SK-N-SH (cell line): Measurements from ENCODE around the gene NIBAN1. TPM values are rescaled to one million over a fixed set of nuclear protein-coding genes. Genes with fewer than 3 reads are reported as not detected.

Experiments
- CTCF ChIA-PET: fragments of 300-600, 350-600 bp; formaldehyde crosslinking; extraction: SDS; loops from one replicate; lab custom pipeline; 2021; lab: Yijun Ruan, JAX
- POLR2A ChIA-PET: fragments of 350-600 bp; sonication (Branson Sonifier 250); formaldehyde crosslinking; extraction: SDS; loops from one replicate; lab custom pipeline; 2020; ENCODE audit warnings: antibody characterized with exemption, inconsistent platforms; lab: Yijun Ruan, JAX
- DNase-seq: peaks from one replicate; pipeline ENCODE4 v3.0.0; 2012
- H2AFZ ChIP-seq: fragments of 200-600 bp; sonication (generic); 2 replicates; pipeline ENCODE4 v1.8.1; 2016; ENCODE audit warnings: antibody characterized with exemption, mild to moderate bottlenecking, low read depth
- H3F3A ChIP-seq: fragments of 200-600 bp; sonication (generic); replicated peaks from 2 replicates; pipeline ENCODE3; 2016; ENCODE audit warnings: antibody characterized with exemption, mild to moderate bottlenecking; ENCODE audit not compliant: insufficient read depth
- H3K27ac ChIP-seq, 2 experiments: fragments of 200-500 bp in 1 of 2; fragments of 200-600 bp in 1 of 2; sonication (Bioruptor generic) in 1 of 2; sonication (generic), shearing (Covaris generic) in 1 of 2; 2 replicates each; pipeline versions ENCODE4 v1.5.1 to v1.6.1; 2014 to 2016; ENCODE audit warnings: low read depth in 2 of 2, inconsistent platforms in 1 of 2, low read length in 1 of 2, mild to moderate bottlenecking in 1 of 2, mixed read lengths in 1 of 2
- H3K27me3 ChIP-seq: fragments of 200-600 bp; sonication (generic), shearing (Covaris generic); 2 replicates; pipeline ENCODE4 v1.6.1; 2016; ENCODE audit warnings: mixed run types; ENCODE audit not compliant: insufficient read depth
- H3K36me3 ChIP-seq, 2 experiments: fragments of 200-500 bp in 1 of 2; fragments of 200-600 bp in 1 of 2; sonication (Bioruptor generic) in 1 of 2; sonication (generic) in 1 of 2; replicated peaks in 1 of 2; 2 replicates each; pipeline versions ENCODE3 to v1.5.1; 2014 to 2016; ENCODE audit warnings: low read length in 1 of 2, mild to moderate bottlenecking in 1 of 2; ENCODE audit not compliant: insufficient read depth in 2 of 2, control insufficient read depth in 1 of 2
- H3K4me1 ChIP-seq, 2 experiments: fragments of 200-500 bp in 1 of 2; fragments of 200-600 bp in 1 of 2; sonication (Bioruptor generic) in 1 of 2; sonication (generic), shearing (Covaris generic) in 1 of 2; 2 replicates each; pipeline versions ENCODE4 v1.5.1 to v1.6.1; 2014 to 2016; ENCODE audit warnings: low read depth in 1 of 2, low read length in 1 of 2, mixed run types in 1 of 2; ENCODE audit not compliant: insufficient read depth in 2 of 2, control insufficient read depth in 1 of 2
- H3K4me2 ChIP-seq: fragments of 200-600 bp; sonication (generic), shearing (Covaris generic); 2 replicates; pipeline ENCODE4 v1.6.1; 2017; ENCODE audit warnings: mixed run types
- H3K4me3 ChIP-seq, 2 experiments: fragments of 200-500 bp in 1 of 2; fragments of 200-600 bp in 1 of 2; sonication (Bioruptor generic) in 1 of 2; sonication (generic), shearing (Covaris generic) in 1 of 2; 2 replicates each; pipeline versions ENCODE4 v1.5.1 to v1.8.1; 2014 to 2016; ENCODE audit warnings: low read depth in 2 of 2, inconsistent platforms in 1 of 2, low read length in 1 of 2, mild to moderate bottlenecking in 1 of 2, mixed read lengths in 1 of 2, moderate library complexity in 1 of 2
- H3K79me2 ChIP-seq: fragments of 200-600 bp; sonication (generic); 2 replicates; pipeline ENCODE4 v1.8.1; 2017; ENCODE audit warnings: mild to moderate bottlenecking; ENCODE audit not compliant: insufficient read depth
- H3K9ac ChIP-seq: fragments of 200-600 bp; sonication (generic); 2 replicates; pipeline ENCODE4 v1.6.1; 2017; ENCODE audit warnings: mixed run types
- H3K9me2 ChIP-seq: fragments of 200-600 bp; sonication (generic); 2 replicates; pipeline ENCODE4 v1.6.1; 2017; ENCODE audit warnings: mixed run types
- H3K9me3 ChIP-seq: fragments of 200-600 bp; sonication (generic); 2 replicates; pipeline ENCODE4 v1.6.1; 2017; ENCODE audit warnings: mixed run types, mild to moderate bottlenecking, moderate library complexity
- H4K20me1 ChIP-seq: fragments of 200-600 bp; sonication (generic); 2 replicates; pipeline ENCODE4 v1.6.1; 2017; ENCODE audit warnings: mild to moderate bottlenecking, mixed run types; ENCODE audit not compliant: insufficient read depth
- CHD2 ChIP-seq: fragments of 150-350 bp; IDR thresholded peaks from 2 replicates; pipeline ENCODE4 v1.6.1; 2018; ENCODE audit warnings: low read length; ENCODE audit not compliant: partially characterized antibody
- EP300 ChIP-seq, 2 experiments: IDR thresholded peaks; 2 replicates each; pipeline versions ENCODE4 v1.4.0 to v1.6.1; 2012; ENCODE audit warnings: borderline replicate concordance in 1 of 2, low read depth in 1 of 2, low read length in 1 of 2
- EZH2phosphoT487 ChIP-seq: fragments of 200-600 bp; sonication (generic); IDR thresholded peaks from 2 replicates; pipeline ENCODE4 v1.6.1; 2017; ENCODE audit warnings: low read depth, mixed run types, mild to moderate bottlenecking, antibody characterized with exemption, moderate library complexity, borderline replicate concordance
- GATA2 ChIP-seq: sonication (generic); formaldehyde crosslinking; IDR thresholded peaks from 2 replicates; pipeline ENCODE4 v1.5.0; 2020; ENCODE audit warnings: mild to moderate bottlenecking, missing genetic modification reagents
- IRF3 ChIP-seq: fragments of 150-350 bp; IDR thresholded peaks from 2 replicates; pipeline ENCODE4 v1.6.1; 2016; ENCODE audit warnings: mild to moderate bottlenecking, low read depth, low read length
- MEF2A ChIP-seq: IDR thresholded peaks from 2 replicates; pipeline ENCODE4 v1.4.0; 2012; ENCODE audit warnings: low read depth, borderline replicate concordance
- MXI1 ChIP-seq: IDR thresholded peaks from 2 replicates; pipeline ENCODE4 v1.6.1; 2012; ENCODE audit warnings: mild to moderate bottlenecking, low read depth, low read length, improper control_type of control experiment
- NFIC ChIP-seq: IDR thresholded peaks from 2 replicates; pipeline ENCODE4 v1.4.0; 2012; ENCODE audit warnings: borderline replicate concordance
- NRF1 ChIP-seq: IDR thresholded peaks from 2 replicates; pipeline ENCODE4 v1.6.1; 2012; ENCODE audit warnings: low read depth, mild to moderate bottlenecking, low read length
- POLR2AphosphoS5 ChIP-seq: IDR thresholded peaks from 2 replicates; pipeline ENCODE4 v1.6.1; 2012; ENCODE audit warnings: low read depth, low read length
- REST ChIP-seq: IDR thresholded peaks from 2 replicates; pipeline ENCODE4 v1.6.1; 2012; ENCODE audit warnings: mild to moderate bottlenecking, low read depth, low read length, moderate library complexity
- RXRA ChIP-seq: IDR thresholded peaks from 2 replicates; pipeline ENCODE4 v1.4.0; 2012; ENCODE audit warnings: low read depth, mild to moderate bottlenecking, borderline replicate concordance
- SMC3 ChIP-seq: IDR thresholded peaks from 2 replicates; pipeline ENCODE4 v1.6.1; 2012; ENCODE audit warnings: low read depth, low read length, improper control_type of control experiment
- TCF12 ChIP-seq: IDR thresholded peaks from 2 replicates; pipeline ENCODE4 v1.4.0; 2012
- TEAD4 ChIP-seq: IDR thresholded peaks from 2 replicates; pipeline ENCODE4 v1.4.0; 2012; ENCODE audit warnings: mild to moderate bottlenecking, borderline replicate concordance; ENCODE audit not compliant: insufficient read depth
- USF1 ChIP-seq: IDR thresholded peaks from 2 replicates; pipeline ENCODE4 v1.4.0; 2012; ENCODE audit warnings: low read depth, borderline replicate concordance
- WGBS: methylation state at CpG from one replicate; pipeline ENCODE4 v1.1.6; 2017; ENCODE audit warnings: low lambda C conversion rate; 5-methylcytosine and 5-hydroxymethylcytosine counted together
- polyA plus RNA-seq, 3 experiments: library from polyadenylated mRNA; depleted of rRNA; stranded (reverse); fragments of >200 nt; gene quantifications; 2 replicates each; pipeline ENCODE4 v1.2.3, GENCODE V29; 2012
- TF ChIP-seq, protein P1 (sequence below): fragments of 150-350 bp; IDR thresholded peaks from 2 replicates; pipeline ENCODE4 v1.6.1; 2017; ENCODE audit warnings: antibody characterized with exemption, low read length, low read depth, borderline replicate concordance
- TF ChIP-seq, protein P2 (sequence below): IDR thresholded peaks from 2 replicates; pipeline ENCODE4 v1.4.0; 2012; ENCODE audit warnings: low read depth
- TF ChIP-seq, protein P3 (sequence below): IDR thresholded peaks from 2 replicates; pipeline ENCODE4 v1.4.0; 2012; ENCODE audit warnings: low read depth, borderline replicate concordance

NIBAN1 gene
- polyA plus RNA-seq, 1 of the 3 experiments (the other 2 are of a cell fraction): 23.9 TPM

DNA sequence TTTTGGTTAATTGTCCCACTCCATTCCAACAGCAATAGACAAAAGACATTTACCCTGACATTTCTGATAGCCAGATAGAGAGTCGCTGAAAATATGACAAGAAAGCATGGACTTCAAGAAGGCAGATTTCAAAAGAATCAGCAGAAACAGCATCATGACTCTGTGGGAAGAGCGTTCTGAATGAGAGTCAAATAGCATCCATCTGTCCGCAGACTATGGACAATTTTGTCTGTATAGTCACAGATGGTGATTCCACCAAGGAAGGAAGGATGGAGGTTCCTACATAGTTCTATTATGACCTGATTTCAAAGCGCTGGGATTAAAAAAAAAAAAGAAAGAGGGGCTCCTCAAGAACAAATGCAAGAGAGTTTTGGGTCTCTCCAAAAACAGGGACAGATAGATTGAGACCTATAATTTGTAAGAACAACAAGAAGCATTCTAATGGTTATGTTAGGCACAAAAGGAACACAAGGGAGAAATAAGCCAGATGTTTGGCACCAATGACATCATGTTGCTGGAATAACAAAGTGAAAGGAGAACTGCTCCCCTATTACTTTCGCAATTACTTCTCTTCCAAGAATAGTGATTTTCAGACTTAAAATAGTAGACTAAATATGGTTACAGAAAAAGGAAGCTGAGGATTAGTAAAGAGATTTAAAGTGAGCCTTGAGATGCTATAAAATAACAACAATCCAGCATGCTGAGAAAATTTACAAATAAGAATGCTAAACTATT, 28.5 kb downstream of the NIBAN1 start:
- no peak overlapping the region for H3K4me2 ChIP-seq
- H3K79me2 ChIP-seq: no peaks in the 10 kb centered on the region
- H3K4me1 ChIP-seq: peaks cover 0 to 7% of the 10 kb centered on the region in 2 experiments; a peak in 3 of 4 replicates
- no peaks in the 10 kb centered on the region for H3F3A ChIP-seq
- H3K9me2 ChIP-seq: no peaks in the 10 kb centered on the region
- ChIA-PET POLR2A (no interaction called here), CTCF (no interaction called here)
- no peak overlapping the region for H3K9ac ChIP-seq
- H3K36me3 ChIP-seq: peaks cover 0 to 6% of the 10 kb centered on the region in 2 experiments
- 83% methylated on average over 5 of the region's 5 CpGs for WGBS
- no peaks in the 10 kb centered on the region for H3K27me3 ChIP-seq
- H4K20me1 ChIP-seq: no peaks in the 10 kb centered on the region
- no peak for DNase-seq
- no peak overlapping the region for H3K4me3 ChIP-seq
- no peak overlapping the region; the same call in 1 of the 2 replicates for H2AFZ ChIP-seq
- H3K9me3 ChIP-seq: no peaks in the 10 kb centered on the region
- no peak overlapping the region for H3K27ac ChIP-seq
- TF ChIP-seq MEF2A (no peak), EP300 (IDR thresholded peaks at IDR 0.05; ENCODE audit: borderline replicate concordance in 1 of 2, low read depth in 1 of 2, low read length in 1 of 2) (no peak), REST (no peak), IRF3 (no peak), MXI1 (no peak), RXRA (no peak), CHD2 (no peak), NRF1 (no peak), USF1 (no peak), EZH2phosphoT487 (no peak), SMC3 (no peak), POLR2AphosphoS5 (no peak), TEAD4 (no peak), NFIC (no peak), GATA2 (CRISPR knock-in tag) (no peak), TCF12 (no peak)
- TF ChIP-seq, protein P1, sequence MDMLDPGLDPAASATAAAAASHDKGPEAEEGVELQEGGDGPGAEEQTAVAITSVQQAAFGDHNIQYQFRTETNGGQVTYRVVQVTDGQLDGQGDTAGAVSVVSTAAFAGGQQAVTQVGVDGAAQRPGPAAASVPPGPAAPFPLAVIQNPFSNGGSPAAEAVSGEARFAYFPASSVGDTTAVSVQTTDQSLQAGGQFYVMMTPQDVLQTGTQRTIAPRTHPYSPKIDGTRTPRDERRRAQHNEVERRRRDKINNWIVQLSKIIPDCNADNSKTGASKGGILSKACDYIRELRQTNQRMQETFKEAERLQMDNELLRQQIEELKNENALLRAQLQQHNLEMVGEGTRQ: no peak
- TF ChIP-seq, protein P2, sequence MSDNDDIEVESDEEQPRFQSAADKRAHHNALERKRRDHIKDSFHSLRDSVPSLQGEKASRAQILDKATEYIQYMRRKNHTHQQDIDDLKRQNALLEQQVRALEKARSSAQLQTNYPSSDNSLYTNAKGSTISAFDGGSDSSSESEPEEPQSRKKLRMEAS: no peak
- TF ChIP-seq, protein P3, sequence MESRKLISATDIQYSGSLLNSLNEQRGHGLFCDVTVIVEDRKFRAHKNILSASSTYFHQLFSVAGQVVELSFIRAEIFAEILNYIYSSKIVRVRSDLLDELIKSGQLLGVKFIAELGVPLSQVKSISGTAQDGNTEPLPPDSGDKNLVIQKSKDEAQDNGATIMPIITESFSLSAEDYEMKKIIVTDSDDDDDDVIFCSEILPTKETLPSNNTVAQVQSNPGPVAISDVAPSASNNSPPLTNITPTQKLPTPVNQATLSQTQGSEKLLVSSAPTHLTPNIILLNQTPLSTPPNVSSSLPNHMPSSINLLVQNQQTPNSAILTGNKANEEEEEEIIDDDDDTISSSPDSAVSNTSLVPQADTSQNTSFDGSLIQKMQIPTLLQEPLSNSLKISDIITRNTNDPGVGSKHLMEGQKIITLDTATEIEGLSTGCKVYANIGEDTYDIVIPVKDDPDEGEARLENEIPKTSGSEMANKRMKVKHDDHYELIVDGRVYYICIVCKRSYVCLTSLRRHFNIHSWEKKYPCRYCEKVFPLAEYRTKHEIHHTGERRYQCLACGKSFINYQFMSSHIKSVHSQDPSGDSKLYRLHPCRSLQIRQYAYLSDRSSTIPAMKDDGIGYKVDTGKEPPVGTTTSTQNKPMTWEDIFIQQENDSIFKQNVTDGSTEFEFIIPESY: no peak
- TF ChIP-seq, all 33 proteins: peak for 0
